ENCODE results near the gene FAF1.

FAF1 gene

DNA sequence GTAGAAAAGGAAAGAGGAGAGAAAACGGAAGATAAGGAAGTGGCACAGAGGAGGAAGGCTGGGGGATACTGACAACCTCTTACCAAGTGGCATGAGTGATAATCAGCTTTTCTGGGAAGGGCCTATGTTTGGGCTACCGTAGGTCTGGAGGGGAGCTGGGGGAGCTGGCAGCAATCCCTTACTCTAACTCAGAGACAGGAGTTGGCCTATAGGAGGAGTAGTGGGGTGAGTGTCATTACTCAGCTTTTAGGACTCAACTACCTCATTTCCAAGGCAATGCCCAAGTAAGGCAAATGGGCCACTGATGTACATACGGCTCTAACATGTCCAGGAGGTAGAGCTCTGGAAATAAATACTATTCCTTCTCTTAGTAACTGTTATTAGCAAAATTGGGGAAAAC, 488.1 kb downstream of the FAF1 start:
- DNase-seq: no peak

DNA sequence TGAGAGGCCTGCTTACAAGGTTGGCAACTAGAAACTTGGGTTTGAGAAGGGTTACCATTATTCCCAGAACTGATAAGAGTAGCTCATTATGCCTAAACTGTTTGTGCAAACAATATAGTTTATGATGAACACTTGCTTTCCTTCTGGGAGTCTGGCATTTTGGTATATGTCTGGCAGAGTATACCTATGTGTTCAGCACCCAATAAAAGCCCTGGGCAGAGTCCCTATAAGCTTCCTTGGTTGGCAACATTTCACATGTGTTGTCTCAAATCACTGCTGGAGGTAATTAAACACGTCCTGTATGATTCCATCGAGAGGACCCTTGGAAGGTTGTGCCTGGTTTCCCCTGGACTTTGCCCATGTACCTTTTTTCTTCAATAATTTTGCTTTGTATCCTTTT, 497.1 kb downstream of the FAF1 start:
- DNase-seq: no peak

DNA sequence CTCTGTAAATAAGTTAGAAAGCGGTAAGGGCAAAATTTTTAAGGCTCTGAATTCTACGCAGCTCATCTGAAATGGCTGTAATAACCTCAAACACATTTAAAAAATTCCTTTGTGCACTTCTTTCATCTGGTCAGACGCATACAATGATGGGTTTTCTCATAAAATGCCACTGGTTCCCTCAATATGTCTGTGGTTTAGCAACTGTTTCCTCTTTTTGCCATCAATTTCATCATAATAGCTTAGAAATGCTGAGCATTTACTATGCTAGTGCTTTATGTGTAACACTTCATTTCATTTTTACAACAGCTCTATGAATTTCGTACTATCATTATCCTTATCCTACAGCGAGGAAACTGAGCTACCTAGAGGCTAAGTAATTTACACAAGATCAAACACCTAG, 501.6 kb downstream of the FAF1 start:
- DNase-seq: no peak

DNA sequence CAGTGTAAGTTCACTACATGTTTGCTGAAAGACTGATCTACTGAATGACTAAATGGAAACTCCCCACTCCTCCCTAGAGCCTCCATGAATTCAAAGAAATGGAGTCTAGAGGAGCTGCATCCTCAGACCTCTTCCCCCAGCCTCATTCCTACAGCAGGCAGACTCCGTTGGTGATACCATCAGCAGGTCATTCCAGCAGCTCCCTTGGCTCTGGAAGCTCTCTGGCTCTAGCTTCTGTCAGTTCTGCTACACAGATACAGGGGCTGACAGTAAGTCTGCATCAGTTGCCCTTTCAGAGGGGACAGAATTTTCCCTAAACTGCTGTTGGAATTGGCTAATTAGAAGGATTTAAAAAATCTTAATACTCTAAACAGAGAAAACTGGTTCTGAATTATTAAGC, 505.2 kb downstream of the FAF1 start:
- DNase-seq: no peak

DNA sequence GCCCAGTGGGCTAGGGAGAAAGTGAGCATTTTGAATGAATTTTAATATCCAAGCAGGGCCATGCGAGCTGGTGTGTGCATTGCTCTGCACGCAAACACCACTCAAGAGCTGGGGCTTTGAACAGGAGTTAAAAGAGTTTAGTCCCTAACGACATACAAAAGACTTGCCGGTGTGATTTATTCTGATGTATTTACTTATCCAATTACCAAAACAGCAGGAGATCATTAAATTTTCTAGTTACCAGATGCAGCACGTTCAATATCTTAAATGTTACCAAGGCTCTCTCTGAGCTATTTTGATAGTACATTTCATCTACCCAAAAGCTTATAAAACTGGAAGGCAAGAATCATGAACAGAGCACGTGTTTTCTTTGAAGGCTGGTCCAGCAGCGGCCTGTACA, 506.8 kb downstream of the FAF1 start:
- no peak for DNase-seq

DNA sequence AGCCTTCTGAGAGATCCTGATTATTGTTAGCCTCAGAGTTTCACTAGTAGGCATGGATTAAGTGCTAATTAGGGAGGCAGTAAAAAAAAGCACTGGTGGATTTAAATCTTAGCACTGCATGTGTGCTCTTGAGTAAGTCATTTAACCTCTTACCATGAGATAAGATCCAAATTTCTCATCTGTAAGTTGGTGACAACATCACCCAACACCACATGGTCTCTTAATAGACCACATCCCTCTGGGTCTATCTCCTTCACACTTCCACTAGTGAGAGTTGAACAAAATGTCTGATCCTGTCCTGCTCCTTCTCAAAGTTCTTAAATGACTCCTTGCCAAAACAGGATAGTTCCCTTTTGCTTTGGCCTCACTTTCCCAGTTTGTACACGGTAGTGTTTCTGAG, 507.4 kb downstream of the FAF1 start:
- no peak for DNase-seq

DNA sequence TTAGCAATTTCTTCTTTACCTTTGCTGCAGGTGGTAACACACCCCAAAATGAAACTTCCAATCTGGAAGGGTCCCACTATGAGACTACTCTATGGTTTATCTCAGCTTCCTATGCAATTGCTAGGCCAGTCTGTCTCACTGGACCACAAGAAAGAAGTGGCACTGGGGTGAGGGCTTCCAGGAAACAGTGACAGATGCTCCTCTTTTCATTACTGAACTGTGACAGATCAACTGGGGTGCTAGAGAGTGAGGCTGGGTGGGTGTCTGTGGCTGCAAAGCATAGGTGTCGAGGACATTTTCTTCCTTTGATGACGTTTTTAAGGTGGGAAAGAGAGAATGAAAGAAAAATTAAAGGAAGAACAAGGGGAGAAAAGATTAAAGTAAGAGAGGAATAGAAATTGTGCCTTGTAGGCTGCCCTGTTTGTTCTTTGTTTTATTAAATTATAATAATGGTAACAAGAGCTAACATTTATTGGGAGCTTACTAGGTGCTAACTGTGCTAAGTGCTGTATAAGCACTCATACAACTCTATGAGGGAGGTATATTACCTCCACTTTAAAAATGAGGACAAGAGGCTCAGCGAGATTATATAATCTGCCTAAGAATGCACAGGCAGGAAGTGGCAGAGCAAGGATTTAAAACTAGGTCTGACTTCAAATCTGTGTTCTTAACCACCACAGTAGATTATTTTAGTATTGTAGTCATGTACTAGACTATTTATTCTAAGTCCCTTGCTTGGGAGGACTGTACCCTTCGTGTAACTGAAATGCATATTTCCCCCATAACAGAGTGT, 509.0 kb downstream of the FAF1 start:
- no peak for DNase-seq

DNA sequence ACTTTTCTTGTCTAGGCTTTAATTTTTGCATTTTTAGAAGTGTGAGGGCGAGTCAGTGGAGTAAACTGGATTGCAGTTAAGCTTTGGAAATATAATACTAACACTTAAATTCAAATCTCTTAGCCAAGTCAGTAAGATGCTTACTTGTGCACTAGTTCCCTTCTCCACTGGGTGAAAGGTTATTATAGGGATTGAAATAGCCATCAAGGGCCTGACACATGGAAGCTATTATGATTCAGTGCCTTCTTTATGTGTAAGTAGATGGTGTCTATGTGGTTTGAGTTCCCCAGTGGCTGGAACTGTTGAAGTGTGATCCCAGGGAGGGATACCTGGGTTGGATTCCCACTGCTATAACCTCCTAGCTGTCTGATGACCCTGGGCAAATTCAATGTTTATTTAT, 512.1 kb downstream of the FAF1 start:
- no peak for DNase-seq

DNA sequence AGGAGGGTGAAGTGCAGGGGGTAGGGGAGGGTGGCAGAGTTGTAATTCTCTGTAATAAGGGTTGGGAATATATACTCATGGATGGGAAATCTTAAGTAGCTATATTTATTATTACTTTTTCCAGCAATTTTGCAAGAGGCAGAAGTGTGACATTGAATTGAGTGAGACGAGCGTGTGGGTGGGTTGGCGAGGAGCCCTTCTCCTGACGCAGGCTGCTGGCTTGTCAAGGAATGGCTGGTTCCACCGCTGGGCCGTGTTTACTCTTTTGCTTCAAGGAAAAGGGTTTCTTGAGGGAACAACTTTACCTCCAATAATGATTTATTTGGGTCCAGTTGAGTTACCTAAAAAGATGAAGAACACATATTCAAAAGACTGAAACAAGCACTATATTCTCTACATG, 518.9 kb downstream of the FAF1 start:
- no peak for DNase-seq

DNA sequence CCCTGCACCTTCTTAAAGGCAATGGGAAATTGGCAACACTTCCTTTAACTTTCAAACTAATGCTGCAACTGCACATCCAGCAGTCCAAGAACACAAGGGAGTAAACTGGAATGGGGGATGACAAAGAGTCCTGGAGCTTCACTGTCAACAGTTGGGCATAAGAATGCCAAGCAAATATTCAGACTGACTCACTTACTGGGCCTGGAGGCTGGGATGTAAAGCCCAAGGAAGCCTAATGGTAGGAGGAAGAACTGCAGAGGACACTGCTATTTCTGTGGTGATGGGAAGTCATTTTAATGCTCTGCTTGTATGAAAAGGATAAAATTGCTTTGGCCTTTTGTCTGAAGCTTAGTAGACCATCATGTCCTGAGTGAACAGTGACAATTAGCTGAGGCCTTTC, 521.1 kb downstream of the FAF1 start:
- DNase-seq: no peak

DNA sequence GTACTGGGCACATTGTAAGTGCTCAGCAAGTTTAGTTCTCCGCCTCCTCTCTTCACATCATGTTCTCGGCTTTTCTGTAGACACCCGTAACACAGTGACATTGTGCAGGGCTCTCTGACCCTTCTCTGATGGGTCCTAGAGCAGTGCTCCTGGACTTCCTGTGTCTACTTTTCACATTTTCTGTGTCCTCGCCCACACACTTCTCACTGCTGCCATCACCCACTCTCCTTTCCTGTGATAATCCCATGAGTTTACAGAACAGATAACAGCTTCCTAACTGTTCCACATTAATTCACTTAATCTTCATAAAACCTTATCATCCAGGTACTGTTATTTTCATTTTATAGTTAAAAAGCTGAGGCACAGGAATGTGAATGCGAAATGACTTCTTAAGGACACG, 523.6 kb downstream of the FAF1 start:
- no peak for DNase-seq

DNA sequence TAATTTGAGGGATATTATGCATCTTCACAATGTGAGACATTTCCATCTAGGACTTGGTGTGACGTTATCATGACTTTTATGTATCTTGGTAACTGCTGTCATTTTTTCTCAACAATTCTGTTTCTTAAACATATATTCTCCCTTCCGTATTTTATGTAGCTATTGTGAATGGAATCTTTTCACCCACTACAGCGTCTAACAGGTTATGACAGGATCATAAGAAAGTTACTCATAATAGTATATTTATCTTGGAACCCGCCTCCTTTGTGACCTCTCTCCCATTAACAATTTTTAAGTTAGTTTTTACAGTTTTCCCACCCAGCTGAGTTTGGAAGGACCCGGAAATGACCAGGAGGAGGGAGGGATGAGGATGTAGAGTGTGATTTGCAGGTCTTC, 530.1 kb downstream of the FAF1 start:
- DNase-seq: no peak

DNA sequence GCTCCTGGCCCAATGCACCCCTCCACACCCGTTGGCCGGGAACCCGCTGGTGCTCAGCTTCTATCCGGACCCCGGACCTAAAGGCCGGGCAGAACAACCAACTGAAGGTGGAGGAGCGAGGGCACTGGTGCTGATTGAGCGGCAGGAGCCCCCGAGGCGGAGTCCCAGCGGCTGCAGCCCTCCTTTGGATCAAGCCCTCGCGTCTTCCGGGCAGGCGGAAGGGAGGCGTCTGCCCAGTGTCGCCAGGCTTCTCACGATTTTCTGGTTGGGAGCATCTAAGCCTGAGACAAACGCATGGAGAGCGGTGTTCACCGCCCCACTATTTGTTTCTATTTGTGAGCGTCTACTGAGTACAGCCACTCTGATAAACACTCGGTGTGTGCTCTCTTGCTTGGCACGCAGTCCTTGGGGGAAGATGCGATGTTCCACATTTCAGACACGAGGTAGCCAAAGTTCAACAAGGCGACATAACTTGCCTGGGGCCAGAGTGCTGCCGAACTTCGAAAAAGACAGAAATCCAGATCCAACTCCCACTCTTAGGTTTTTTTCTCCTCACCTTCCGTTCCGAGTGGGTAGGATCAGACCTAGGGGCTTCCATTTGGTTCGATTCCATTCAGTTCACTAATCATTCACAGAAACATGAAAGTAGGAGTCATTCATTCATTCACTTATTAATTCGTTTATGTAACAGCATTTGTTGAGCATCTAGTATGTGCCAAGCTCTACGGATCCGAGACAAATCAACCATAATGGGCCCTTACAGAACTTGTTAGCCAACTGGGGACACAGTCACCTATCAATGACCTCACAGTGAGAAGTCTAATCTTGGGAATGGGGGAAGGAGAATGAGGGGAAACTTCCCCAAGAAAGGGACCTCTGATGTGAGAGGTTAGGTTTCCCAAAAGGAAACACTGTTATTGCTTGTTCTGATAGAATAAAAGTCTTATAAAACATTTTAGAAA, 532.0 kb downstream of the FAF1 start:
- no peak for DNase-seq

DNA sequence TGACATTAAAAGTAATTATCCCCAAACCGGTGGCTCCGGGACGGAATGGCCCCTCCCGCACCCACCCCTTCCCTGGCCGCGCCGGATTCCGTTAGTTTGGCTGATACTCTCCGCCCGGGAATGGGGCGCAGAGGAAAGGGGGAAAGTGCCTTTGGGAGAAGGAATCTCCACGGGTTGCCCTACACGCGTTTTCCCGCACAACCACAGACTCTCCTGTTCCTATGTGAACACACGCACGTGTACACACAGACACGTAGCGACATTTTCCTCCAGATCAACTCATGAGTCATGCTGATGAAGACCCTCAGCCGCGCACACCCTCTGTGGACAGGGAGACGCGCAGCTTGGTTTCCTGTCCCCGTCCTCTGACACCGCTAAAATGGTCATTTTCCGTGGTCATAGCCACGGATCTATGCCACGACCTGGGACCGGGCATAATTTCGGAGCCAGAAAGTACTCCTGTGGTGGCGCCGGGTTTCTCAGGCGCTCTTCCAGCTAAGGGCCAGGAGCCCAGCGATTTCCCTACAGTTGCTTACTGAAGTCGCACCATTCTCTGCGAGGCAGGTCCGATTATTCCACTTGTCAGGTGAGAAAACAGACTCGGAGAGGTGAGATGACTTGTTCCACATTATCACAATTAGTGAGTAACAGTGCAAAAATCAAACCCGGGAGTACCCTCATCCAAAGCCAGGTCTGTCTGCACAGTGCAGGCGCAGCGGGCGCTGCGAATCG, 532.8 kb downstream of the FAF1 start:
- no peak for DNase-seq

DNA sequence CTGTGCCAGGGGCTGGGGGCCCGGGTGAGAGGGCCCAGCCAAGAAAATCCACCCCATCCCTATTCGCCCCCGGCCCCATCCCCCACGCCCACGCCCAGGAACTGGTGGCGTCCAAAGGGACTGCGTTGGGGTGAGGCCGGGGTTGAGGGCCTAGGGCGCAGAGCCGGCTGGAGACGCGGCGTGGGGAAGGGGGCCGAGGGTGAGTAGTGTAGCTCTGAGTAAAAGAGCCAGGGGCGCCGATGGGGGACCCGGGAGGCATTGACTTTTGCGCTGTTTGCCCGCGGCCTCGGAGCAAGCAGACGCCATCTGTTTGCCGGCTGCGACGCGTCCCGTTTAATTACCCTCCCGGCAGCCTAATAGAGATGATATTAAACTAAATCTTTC, 533.4 kb downstream of the FAF1 start:
- no peak for DNase-seq

DNA sequence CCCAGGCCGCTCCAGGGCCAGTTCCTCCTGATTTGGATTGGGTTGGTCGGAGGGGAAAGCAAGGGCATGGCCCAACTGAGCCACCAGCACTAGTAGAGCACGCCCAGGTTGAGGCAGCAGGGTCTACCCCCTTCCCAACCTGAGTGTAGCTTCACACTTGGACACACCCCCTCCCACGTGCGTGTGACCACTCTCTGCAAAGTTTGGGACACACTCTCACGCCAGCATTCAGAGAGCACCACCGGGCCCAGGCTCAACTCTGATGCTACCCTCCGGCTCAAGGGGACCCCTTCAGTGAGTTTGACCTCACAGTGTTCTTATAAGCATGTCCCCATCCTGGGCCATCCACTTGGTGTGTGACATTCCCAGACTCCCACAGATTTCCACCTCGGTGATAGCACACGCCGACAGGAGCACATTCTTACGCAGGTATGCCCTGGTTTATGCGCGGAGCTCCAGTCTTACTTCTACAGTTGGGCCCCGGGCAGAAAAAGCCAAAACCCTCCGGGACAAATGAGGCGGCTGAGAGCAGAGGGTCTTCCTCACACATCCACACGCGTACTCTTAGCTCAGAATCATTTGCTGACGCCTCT, 533.9 kb downstream of the FAF1 start:
- DNase-seq: no peak

DNA sequence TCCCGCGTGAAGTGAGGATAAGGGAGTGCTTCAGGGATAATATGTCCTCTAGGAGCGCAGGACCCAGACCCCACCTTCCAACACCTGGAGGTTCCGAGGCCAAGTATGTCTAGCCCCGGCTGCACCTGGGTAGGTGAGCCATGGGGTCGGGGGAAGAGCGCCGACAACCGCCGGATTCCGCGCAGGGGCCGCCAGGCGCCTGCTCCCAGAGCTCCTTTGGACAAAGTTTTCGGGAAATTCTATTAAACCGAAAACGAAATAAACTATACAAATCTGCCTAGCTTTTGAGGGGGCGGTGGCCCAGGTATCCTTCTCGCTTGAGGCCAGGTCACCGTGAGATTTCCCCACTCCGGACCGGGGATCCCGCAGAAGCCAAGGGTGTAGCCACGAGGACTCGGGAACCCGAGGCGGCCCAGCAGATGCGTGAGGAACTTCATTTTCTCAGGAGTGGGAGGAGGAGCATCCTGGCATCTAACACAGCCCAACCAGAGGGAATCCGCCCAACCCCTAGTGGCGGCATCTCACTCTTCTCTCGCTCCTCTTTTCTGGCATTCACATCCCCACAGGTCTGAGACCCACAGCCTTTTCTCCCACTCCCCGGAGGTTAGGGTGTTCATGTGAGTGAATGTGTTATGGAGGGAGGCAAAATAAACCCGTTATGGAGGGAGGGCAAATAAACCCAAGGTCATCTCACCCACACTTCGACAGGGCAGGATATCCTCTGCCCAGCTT, 534.5 kb downstream of the FAF1 start:
- no peak for DNase-seq

DNA sequence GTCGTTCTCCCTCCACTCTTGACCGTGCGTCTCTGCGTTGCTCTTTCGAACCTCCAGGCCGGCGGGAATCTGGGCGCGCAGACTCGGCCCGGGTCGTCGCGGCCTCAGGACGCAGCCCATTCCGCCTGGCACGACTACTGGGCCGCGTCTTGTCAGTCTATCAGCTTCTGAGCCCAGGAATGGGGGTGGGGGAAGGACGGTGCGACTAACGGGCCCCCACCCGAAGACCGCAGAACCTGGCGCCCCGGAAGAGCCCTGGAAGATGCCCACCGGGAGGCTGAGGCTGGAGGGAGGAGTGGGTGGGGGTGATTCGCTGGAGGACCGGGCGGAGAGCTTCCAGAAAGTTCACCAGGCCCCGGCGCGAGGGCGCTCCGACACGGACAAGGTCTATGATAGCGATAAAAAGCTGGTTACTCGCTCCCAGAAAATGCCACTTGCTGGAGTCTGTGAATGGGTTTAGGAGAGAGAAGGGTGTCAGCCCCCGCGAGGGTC, 535.1 kb downstream of the FAF1 start:
- no peak for DNase-seq

DNA sequence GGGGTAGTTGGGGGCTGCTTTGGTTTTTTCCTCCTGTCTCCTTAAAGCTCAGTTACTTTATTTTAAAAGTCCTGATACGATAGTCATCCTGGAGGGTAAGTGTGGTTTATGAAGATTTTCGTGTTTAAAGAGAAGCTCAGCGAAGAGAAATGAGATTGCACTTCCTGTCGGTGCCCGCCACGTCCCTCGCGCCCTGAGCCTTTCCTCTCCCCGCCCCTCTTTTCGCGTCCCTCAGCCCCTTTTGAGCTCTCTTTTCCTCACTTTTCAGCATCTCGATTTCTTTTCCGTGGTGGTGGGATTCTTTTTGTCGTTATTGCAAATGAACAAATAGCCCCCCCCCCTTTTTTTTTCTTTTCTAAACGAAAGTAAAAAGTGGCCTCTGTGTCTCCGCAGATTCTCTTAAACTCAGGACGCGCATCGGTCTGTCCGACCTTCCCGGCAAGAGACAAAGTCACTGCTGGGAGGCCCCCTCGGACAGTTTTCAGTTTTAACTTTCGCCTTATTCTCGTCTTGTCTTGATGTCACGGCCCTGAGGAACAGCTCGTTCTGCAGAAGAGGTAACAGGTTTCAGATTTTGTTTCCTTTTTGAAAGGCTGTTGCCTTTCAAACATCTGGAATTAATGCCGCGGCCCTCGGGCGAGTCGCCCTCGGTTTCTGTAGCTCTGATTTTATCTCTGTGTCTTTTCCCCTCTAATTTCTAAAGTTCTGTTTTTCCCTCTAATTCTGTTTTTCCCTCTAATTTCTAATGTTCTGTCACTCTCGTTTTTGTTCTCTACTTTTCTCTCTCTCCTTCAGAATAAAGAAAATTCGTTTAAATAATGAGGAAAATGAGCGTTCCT, 535.8 kb downstream of the FAF1 start:
- DNase-seq: no peak

DNA sequence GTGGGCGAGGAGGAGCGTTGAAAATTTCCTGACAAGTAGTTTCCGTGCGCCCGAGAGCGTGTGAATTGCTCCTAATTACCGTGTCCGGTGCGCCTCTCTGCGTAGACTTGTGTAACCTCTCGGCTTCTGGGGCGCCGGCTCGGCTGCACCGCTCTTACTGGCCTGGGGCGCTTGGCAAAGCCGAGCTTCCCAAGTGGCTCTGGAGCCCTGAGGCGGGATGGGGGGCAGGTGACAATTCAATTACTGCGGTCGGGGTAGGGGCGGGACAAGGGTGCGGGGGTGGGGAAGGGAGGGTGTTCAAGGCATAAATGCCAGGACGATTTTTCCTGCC, 536.4 kb downstream of the FAF1 start:
- DNase-seq: no peak

DNA sequence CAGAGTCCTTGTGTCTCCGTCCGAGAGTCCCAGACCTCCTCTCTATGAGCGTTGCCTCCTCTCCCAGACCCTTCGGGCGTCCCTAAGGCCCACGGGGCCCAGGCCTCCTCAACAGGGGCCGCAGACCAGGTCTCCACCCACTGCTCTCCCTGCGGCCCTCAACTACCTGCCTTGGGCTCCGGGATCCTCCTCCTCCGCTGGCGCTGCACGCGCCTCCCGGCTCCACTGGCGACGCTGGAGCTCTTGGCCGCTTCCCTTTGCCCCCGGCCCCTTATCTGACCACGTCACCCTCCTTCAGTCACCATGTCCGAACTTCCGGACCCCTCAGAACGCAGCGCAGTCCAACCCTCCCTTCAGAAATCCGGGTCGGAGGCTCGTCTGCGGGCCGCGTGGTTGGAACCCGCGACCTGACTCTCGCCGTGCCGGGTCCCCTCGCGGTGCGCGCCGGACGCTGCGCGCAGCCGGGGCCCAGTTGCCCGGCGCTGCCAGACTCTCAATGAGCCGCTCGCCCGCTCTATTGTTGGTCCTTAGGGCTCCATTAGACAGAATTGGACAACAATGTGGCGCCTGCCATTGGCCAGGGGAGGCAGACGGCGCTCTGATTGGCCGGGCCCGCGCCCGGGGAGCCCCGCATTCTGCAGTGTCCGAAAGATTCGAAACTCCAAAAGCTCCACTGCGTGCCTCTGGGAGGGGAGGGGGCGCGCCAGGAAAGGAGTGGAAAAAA, 537.0 kb downstream of the FAF1 start, which contains the start of gene DMRTA2:
Gene DMRTA2 (minus strand): TSS at position 498 of the 724 bp plus-strand sequence. CDS start 1,907 bp downstream, outside the sequence.
- peak; percentile 77 for DNase-seq

All from NCI-H1092 treated with DMSO at 0.1 percent for 48 hours (cell line).